GM19438 (cell line): ENCODE data around the gene MPDU1.

Experiments used
- ATAC-seq: cut with Tn5 transposase; IDR thresholded peaks from one replicate; pipeline ENCODE4 v1.9.1; 2021; ENCODE audit warnings: low read depth; ENCODE audit not compliant: unreplicated experiment

MPDU1 gene

DNA sequence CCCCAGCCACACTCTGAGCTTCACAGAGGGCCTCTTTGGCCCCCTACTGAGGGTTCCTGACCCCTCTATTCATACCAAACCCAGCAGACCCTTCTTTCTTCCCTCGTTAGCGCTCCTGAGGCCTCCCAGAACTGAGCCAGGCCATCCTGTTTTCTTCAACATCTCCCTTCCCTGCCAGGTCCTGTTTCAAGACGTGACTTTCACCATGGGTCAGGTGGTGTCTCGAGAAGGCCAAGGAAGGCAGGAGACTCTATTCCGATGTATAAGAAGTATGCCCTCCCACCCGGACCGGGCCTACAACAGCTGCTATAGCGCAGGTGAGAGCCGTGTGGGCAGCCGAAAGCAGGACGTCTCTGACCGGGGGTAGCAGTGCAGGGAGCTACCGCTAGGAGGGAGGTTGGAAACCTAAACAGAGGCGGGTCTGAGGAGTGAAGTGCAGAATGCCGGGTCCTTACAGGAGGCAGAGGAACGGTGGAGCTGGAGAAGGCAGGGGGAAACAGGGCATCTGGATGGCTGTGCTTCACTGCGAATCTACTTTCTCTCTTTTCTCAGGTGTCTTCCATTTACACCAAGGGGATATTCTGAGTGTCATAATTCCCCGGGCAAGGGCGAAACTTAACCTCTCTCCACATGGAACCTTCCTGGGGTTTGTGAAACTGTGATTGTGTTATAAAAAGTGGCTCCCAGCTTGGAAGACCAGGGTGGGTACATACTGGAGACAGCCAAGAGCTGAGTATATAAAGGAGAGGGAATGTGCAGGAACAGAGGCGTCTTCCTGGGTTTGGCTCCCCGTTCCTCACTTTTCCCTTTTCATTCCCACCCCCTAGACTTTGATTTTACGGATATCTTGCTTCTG, 23.3 kb upstream of the MPDU1 start:
- ATAC-seq, result no peak

DNA sequence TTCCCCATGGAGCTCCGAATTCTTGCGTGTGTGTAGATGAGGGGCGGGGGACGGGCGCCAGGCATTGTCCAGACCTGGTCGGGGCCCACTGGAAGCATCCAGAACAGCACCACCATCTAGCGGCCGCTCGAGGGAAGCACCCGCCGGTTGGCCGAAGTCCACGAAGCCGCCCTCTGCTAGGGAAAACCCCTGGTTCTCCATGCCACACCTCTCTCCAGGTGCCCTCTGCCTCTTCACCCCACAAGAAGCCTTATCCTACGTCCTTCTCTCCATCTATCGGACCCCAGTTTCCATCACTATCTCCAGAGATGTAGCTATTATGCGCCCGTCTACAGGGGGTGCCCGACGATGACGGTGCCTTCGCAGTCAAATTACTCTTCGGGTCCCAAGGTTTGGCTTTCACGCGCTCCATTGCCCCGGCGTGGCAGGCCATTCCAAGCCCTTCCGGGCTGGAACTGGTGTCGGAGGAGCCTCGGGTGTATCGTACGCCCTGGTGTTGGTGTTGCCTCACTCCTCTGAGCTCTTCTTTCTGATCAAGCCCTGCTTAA, 22.6 kb upstream of the MPDU1 start:
- peak; percentile 49 for ATAC-seq

DNA sequence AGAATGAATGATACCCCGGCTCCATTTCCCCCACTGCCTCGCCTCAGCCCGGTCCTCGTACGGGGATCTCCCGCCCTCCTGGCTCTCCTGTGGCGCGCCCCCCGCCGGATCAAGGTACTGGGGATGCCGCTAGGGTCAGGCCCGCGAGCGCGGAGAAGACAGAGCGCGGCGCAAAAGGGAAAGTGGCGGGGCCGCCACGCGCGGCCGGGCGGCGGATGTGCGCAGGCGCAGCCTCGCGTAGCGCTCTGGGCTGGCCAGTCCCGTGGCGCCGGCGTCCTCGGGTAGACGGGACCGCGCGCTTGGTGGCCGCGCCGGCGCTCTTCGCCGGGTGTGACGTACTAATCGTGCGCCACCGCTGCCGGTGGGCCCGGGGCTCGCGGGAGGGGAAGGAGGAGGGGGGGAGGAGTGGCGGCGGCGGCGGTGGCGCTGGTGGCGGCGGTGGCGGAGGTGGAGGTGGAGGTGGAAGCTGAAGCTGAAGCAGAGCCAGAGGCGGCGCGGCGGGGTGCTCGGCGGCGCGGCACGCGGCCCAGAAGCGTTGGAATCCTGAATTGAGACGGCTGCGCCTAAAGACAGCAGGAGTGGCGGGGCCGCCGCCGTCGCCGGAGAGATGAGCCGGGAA, 22.0 kb upstream of the MPDU1 start, which contains the start of gene SENP3:
Gene SENP3, plus strand, starts transcription at position 331 of the 619 bp plus-strand sequence. CDS start 1,158 bp downstream, outside the sequence.
- ATAC-seq, result peak; percentile 57

DNA sequence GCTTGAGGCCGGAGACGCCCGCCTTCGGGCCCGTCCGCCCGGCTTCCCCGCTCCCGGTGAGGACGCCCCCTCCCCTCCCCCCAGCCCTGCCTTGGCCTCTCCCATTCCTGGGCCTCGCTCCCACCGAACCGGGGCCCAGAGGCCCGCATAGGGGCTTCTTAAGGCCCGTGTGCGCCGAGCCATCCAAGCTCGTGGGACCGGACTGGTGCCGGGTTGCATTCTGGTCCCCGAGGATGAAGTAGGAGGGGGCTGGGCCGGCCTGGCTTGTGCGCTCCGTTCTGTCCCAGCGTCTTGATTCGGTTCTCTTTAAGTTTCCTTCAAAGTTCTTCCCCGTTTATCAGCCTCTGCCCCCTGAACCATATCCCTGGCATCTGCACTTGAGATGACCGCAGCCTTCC, 21.4 kb upstream of the MPDU1 start:
- ATAC-seq, result no peak

DNA sequence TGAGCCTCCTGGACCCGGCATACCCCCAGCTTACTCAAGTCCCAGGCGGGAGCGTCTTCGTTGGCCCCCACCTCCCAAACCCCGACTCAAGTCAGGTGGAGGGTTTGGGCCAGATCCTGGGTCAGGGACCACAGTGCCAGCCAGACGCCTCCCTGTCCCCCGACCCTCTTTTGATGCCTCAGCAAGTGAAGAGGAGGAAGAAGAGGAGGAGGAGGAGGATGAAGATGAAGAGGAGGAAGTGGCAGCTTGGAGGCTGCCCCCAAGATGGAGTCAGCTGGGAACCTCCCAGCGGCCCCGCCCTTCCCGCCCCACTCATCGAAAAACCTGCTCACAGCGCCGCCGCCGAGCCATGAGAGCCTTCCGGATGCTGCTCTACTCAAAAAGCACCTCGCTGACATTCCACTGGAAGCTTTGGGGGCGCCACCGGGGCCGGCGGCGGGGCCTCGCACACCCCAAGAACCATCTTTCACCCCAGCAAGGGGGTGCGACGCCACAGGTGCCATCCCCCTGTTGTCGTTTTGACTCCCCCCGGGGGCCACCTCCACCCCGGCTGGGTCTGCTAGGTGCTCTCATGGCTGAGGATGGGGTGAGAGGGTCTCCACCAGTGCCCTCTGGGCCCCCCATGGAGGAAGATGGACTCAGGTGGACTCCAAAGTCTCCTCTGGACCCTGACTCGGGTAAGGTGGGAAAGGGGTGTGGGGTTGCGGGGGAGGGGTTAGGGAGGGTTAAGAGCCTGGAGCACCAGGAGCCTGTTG, 20.4 kb upstream of the MPDU1 start:
- no peak for ATAC-seq

DNA sequence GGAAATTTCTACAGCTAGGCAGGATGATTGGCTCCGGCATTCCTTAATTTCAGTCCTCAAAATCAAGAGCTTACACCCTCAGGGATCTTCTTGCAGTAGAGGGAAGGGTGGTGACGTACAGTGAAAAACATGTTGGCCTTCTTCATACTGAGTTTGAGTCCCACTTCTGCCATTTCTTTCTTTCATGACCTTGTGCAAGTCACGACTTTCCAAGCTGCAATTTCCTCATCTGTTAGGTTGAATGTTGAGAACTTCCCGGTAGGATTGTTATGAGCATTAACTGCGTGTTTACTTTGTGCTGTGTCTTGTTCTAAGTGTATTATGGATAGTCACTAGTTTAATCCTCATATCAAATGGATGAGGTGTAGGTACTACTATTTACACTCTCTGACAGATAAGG, 14.1 kb upstream of the MPDU1 start:
- ATAC-seq, result no peak

DNA sequence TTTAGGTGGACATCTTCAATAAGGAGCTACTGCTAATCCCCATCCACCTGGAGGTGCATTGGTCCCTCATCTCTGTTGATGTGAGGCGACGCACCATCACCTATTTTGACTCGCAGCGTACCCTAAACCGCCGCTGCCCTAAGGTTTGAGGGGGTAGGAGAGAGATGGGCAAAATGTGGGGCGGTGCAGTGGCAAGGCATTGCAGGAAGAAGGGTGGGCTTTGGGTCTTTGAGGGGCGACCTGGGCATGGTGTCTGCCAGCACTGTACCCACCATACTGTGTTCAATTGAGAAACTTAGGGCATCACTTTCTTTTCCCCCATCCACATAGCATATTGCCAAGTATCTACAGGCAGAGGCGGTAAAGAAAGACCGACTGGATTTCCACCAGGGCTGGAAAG, 13.3 kb upstream of the MPDU1 start:
- no peak for ATAC-seq

DNA sequence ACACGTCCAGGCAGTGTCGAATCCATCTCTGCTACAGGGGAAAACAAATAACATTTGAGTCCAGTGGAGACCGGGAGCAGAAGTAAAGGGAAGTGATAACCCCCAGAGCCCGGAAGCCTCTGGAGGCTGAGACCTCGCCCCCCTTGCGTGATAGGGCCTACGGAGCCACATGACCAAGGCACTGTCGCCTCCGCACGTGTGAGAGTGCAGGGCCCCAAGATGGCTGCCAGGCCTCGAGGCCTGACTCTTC, 11.4 kb upstream of the MPDU1 start:
- no peak for ATAC-seq

DNA sequence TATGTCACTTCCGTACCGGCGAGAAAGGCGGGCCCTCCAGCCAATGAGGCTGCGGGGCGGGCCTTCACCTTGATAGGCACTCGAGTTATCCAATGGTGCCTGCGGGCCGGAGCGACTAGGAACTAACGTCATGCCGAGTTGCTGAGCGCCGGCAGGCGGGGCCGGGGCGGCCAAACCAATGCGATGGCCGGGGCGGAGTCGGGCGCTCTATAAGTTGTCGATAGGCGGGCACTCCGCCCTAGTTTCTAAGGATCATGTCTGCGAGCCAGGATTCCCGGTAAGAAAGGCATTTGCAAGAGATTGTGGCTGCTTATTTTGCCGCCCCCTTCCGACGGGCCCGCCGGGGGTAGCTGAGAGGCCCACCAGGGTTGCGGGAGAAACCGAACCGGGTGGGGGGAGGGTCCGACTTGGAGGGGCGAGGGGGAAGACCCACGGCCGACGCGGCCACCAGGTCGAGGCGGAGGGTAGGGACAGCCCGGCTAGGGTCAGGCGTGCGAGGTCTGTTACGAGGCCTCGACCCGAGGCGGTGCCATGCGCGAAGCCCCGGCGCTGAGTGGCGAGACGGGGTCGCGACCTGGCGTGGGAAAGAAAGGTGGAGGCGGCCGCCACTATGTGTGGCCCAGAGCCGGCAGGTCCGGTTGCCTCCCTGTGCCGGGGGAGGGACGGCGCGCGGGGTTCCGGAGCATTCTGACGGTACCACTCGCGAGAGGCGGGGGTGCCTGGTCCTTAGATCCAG, 10.9 kb upstream of the MPDU1 start:
- peak; percentile 92 for ATAC-seq

DNA sequence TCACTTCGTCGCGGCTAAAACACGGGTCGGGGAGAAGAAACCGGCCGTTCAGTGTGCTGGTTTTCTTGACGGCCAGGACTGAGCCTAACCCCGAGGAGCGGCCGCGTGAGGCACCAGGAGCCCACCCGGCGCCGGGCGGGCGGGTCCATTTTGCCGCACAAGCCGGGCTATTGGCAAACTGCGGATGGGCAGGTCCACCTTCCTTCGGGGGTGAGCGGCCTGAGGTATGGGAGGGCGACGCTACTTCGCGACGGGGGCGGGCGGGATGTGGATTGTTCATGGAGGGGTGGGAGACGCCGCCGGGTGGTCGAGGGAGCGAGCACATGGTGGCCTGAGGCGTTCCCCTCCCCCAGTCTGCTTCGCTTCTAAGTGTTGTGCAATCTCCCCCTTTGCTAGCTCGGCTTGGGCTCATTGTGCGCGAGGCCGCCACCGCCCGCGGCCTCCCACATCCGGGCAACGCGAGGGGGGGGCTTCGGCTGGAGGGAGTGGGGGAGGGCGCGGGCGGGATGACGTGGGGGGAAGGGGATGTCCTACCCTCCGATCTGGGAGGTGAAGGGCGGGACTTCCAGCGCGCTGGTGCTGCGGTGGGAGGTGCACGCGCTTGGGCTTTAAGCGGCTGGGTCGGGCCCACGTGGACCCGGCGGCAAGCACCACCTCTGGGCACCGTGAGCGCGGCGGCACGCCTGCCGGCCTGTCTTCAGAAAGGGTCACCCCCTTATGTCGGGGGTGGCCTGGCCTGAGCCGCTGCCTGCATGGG, 10.2 kb upstream of the MPDU1 start:
- ATAC-seq, result no peak

DNA sequence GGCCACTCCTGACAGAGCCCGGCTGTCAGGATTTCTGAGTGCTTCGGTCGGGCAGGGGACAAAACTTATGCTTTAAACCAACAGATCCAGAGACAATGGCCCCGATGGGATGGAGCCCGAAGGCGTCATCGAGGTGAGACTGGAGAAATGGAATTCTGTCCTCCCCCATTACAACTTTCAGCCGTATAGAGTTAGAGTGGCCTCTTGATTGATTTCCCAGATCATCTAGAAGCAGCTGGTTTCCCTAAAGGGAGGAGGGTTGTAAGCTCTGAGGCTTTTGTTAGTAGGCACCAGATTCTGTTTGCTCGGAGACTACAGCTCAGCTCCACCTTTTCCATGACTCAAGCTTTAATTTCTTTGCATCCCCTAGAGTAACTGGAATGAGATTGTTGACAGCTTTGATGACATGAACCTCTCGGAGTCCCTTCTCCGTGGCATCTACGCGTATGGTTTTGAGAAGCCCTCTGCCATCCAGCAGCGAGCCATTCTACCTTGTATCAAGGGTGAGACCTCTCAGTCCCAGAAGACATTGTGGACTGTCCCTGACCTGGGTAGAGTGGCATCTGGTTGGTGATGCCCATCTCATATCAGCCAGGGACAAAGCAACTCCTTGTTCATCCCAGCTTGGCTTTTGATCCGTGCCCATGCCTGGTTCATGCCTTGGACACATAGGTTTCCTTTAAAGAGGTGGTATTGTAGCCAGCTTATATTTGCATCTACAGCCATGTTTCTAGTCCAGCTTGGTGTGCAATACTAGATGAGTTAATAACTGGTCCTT, 9.3 kb upstream of the MPDU1 start:
- ATAC-seq, result no peak

DNA sequence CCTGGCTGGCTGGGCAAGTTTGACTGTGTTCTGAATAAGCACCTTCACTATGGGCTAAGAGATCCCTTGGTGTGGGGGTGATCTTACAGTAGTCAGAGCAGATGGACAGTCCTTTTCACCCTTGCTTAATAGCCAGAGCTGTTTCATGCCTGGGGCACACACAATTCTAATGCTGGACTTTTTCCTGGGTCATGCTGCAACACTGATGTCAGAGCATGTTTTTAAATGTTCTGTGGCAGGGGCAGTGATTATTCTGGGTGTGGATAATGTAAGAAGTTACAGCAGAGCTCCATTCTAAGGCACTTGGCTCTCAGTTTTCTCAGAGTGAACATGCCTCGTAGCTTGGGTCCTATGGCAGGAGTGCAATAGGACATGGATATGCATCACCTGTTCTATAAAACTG, 8.2 kb upstream of the MPDU1 start:
- ATAC-seq, result no peak

DNA sequence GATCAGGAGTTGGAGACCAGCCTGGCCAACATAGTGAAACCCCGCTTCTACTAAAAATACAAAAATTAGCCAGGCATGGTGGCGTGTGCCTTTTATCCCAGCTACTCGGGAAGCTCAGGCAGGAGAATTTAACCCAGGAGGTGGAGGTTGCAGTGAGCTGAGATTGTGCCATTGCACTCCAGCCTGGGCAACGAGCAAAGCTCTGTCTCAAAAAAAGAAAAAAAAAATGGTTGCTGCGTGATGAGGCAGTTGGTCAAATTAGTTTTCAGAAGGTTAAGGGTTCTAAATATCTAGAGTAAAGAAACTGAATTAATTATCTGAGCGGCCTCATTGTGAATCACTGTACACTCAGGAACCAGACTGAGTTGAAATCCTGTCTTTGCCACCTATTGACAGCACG, 7.7 kb upstream of the MPDU1 start:
- ATAC-seq, result no peak

DNA sequence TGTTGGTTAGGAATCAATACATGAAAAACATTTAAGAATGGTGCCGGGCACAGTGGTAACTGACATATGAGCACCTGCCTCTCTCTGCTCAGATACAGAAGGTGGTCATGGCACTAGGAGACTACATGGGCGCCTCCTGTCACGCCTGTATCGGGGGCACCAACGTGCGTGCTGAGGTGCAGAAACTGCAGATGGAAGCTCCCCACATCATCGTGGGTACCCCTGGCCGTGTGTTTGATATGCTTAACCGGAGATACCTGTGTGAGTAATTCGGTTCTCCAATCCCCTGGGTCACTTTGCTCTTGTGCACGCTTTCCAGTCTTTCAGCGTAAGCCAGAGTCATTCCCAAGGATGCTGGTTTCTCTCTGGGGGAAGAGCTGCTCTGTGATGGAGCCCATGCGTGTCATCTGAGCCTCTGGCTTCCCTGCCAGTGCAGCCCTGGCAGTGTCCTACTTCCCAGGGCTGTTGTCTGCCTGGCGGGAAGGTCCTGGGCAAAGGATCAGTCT, 7.2 kb upstream of the MPDU1 start:
- no peak for ATAC-seq

DNA sequence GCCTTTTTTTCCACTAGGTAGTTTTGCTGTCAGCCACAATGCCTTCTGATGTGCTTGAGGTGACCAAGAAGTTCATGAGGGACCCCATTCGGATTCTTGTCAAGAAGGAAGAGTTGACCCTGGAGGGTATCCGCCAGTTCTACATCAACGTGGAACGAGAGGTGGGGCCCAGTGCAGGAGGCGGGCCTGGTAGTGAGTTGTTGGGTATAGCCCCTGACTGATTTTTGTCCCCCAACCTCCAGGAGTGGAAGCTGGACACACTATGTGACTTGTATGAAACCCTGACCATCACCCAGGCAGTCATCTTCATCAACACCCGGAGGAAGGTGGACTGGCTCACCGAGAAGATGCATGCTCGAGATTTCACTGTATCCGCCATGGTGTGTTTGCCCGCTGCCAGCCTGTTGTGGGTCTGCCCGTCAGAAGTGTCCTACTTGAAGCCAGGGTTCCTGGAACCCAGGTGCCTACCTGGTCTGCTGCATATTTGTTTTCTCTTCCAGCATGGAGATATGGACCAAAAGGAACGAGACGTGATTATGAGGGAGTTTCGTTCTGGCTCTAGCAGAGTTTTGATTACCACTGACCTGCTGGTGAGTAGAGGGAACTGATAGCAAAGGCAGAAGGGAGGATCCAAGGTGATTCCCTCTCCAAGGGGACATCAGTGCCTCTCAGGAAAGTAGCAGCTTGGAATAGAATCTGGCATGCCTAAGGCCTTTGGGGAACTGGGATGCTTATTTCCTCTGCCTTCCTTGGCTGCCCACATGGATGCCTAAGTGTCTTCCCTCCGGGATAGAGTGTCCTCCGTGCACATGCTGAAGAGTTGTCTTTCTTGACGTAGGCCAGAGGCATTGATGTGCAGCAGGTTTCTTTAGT, 6.1 kb upstream of the MPDU1 start:
- ATAC-seq, result no peak

DNA sequence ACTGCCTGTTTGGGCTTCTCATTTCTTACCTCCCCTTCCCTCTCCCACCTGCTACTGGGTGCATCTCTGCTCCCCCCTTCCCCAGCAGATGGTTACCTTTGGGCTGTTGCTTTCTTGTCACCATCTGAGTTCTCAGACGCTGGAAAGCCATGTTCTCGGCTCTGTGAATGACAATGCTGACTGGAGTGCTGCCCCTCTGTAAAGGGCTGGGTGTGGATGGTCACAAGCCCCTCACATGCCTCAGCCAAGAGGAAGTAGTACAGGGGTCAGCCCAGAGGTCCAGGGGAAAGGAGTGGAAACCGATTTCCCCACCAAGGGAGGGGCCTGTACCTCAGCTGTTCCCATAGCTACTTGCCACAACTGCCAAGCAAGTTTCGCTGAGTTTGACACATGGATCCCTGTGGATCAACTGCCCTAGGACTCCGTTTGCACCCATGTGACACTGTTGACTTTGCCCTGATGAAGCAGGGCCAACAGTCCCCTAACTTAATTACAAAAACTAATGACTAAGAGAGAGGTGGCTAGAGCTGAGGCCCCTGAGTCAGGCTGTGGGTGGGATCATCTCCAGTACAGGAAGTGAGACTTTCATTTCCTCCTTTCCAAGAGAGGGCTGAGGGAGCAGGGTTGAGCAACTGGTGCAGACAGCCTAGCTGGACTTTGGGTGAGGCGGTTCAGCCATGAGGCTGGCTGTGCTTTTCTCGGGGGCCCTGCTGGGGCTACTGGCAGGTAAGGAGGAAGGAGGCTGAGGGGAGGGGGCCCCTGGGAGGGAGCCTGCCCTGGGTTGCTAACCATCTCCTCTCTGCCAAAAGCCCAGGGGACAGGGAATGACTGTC, 4.4 kb upstream of the MPDU1 start, which contains the start of gene CD68:
Gene CD68, plus strand, starts transcription at position 638 of the 833 bp plus-strand sequence. Its CDS starts 40 bp downstream, at position 678.
- no peak for ATAC-seq
